Fibroblast of pulmonary artery (primary cell): Measurements from ENCODE around the gene GNG5.
A peak's percentile ranks its signal among the peaks of the same experiment; 100 is the strongest.

Experiments used
- DNase-seq: peaks from one replicate; pipeline ENCODE4 v3.0.0-alpha.2; 2010; ENCODE audit warnings: low read depth
- H3K4me3 ChIP-seq: replicated peaks from 2 replicates; pipeline ENCODE4 v1.5.1; 2011; ENCODE audit warnings: low read depth, mild to moderate bottlenecking, control low read depth, low read length, moderate library complexity
- CTCF ChIP-seq: IDR thresholded peaks from 2 replicates; pipeline ENCODE4 v1.5.1; 2011; ENCODE audit warnings: mild to moderate bottlenecking, control low read depth, low read length, inconsistent platforms; ENCODE audit errors: missing control alignments

GNG5 gene

GRCh38 chr1:84492726-84493125 is 13.7 kb downstream of the GNG5 start:
- TF ChIP-seq CTCF, result no peak
- no peak for DNase-seq
- H3K4me3 ChIP-seq, result no peak overlapping the region

- DNase-seq, result no peak
- H3K4me3 ChIP-seq, result no peak overlapping the region
- TF ChIP-seq CTCF, result no peak
These were observed 16.6 kb downstream of the GNG5 start for GRCh38 chr1:84489766-84490165.

GRCh38 chr1:84488107-84488506 is 18.3 kb downstream of the GNG5 start:
- peak; percentile 11 for DNase-seq
- TF ChIP-seq CTCF, result no peak
- H3K4me3 ChIP-seq, result no peak overlapping the region

GRCh38 chr1:84481317-84481716 is 25.1 kb downstream of the GNG5 start:
- H3K4me3 ChIP-seq, result no peak overlapping the region
- DNase-seq, result no peak
- no peak for TF ChIP-seq CTCF

GRCh38 chr1:84480650-84481049 is 25.7 kb downstream of the GNG5 start:
- TF ChIP-seq CTCF, result no peak
- DNase-seq, result no peak
- peak overlapping the region; percentile 80 for H3K4me3 ChIP-seq

GRCh38 chr1:84479998-84480397 is 26.4 kb downstream of the GNG5 start:
- TF ChIP-seq CTCF, result no peak
- no peak for DNase-seq
- peak overlapping the region; percentile 80 for H3K4me3 ChIP-seq

GRCh38 chr1:84478876-84479868 is 27.2 kb downstream of the GNG5 start, which contains the start of gene RPF1:
Gene RPF1 (plus strand): TSS chr1:84479266. CDS start chr1:84479282, 16 bp downstream.
- no peak for TF ChIP-seq CTCF
- DNase-seq, result peak; percentile 85
- peak within 1 kb of the TSS; percentile 80 for H3K4me3 ChIP-seq
